Ascending aorta (tissue), 2 donors: ENCODE data around the gene MITF. TPM values are rescaled to one million over a fixed set of nuclear protein-coding genes. Genes with fewer than 3 reads are reported as not detected.

Experiments
- DNase-seq, 2 donors: peaks; one replicate each; pipeline ENCODE4 v3.0.0-alpha.2; 2019; ENCODE audit warnings: low spot score in 2 of 2
- H3K27ac ChIP-seq, 2 donors: fragments of 200-600 bp; sonication (generic); one replicate each; pipeline ENCODE4 v1.5.1; 2016 to 2017; ENCODE audit warnings: mild to moderate bottlenecking in 1 of 2
- H3K27me3 ChIP-seq: fragments of 200-600 bp; sonication (generic); one replicate; pipeline ENCODE4 v1.5.1; 2017
- H3K36me3 ChIP-seq, 2 donors: fragments of 200-600 bp; sonication (generic); one replicate each; pipeline ENCODE4 v1.5.1; 2016
- H3K4me1 ChIP-seq, 2 donors: fragments of 200-600 bp; sonication (generic); one replicate each; pipeline ENCODE4 v1.5.1; 2016 to 2017; ENCODE audit warnings: mild to moderate bottlenecking in 1 of 2
- H3K4me3 ChIP-seq, 2 donors: fragments of 200-600 bp; sonication (generic); one replicate each; pipeline ENCODE4 v1.5.1; 2016 to 2017; ENCODE audit warnings: mild to moderate bottlenecking in 1 of 2
- H3K9me3 ChIP-seq, 2 donors: fragments of 200-600 bp; sonication (generic); one replicate each; pipeline ENCODE4 v1.5.1; 2016
- CTCF ChIP-seq, 3 experiments: fragments of 200-600 bp in 2 of 3; fragments of 450-650 bp in 1 of 3; sonication (generic) in 2 of 3; IDR thresholded peaks; one replicate each; pipeline ENCODE4 v1.5.1; 2016 to 2019; ENCODE audit warnings: antibody characterized with exemption in 3 of 3, mild to moderate bottlenecking in 1 of 3, moderate library complexity in 1 of 3
- intact Hi-C: fragments of 100-400 bp; cut with DNase I; formaldehyde crosslinking; loops from one replicate; pipeline ENCODE4 v1.15.1; 2023
- total RNA-seq: library from RNA; depleted of rRNA; stranded (reverse); fragments of >200 nt; gene quantifications from one replicate; pipeline ENCODE4 v1.1.0, GENCODE V29; 2016

Gene MITF
- total RNA-seq, 1 donor from 2014 or later = 27.4 TPM

GRCh38 chr3:69976021-69976420 lies 236.8 kb downstream of the MITF start:
- intact Hi-C loops = no loop called here
- Histone ChIP-seq H3K36me3 (no peaks in the 10 kb centered on the region), H3K4me3 (no peak overlapping the region), H3K9me3 (peaks cover 5 to 20% of the 10 kb centered on the region in 2 donors), H3K4me1 (no peaks in the 10 kb centered on the region), H3K27ac (no peak overlapping the region), H3K27me3 (no peaks in the 10 kb centered on the region)
- TF ChIP-seq CTCF (IDR thresholded peaks at IDR 0.05) = no peak
- no peak for DNase-seq

- H3K4me1 ChIP-seq = no peaks in the 10 kb centered on the region
- H3K27me3 ChIP-seq = no peaks in the 10 kb centered on the region
- no peak for TF ChIP-seq CTCF (IDR thresholded peaks at IDR 0.05)
- H3K36me3 ChIP-seq = no peaks in the 10 kb centered on the region
- no peak overlapping the region for H3K27ac ChIP-seq
- DNase-seq = no peak
- no peak overlapping the region for H3K4me3 ChIP-seq
- intact Hi-C loops = no loop called here
- H3K9me3 ChIP-seq = peaks cover 0 to 6% of the 10 kb centered on the region in 2 donors
Observed at GRCh38 chr3:69983546-69984265, 244.4 kb downstream of the MITF start.

- no peak for DNase-seq
- no peaks in the 10 kb centered on the region for H3K27me3 ChIP-seq
- H3K9me3 ChIP-seq = no peaks in the 10 kb centered on the region
- H3K36me3 ChIP-seq = no peaks in the 10 kb centered on the region
- H3K4me3 ChIP-seq = no peak overlapping the region
- H3K27ac ChIP-seq = no peak overlapping the region
- H3K4me1 ChIP-seq = no peaks in the 10 kb centered on the region
- intact Hi-C loops = no loop called here
- TF ChIP-seq CTCF (IDR thresholded peaks at IDR 0.05) = no peak
Observed at GRCh38 chr3:69985266-69985665, 246.0 kb downstream of the MITF start.

GRCh38 chr3:69986419-69986818 lies 247.2 kb downstream of the MITF start:
- no peak for TF ChIP-seq CTCF (IDR thresholded peaks at IDR 0.05)
- Histone ChIP-seq H3K27me3 (no peaks in the 10 kb centered on the region), H3K4me3 (no peak overlapping the region), H3K4me1 (peaks cover 0 to 8% of the 10 kb centered on the region in 2 donors), H3K27ac (no peak overlapping the region), H3K9me3 (no peaks in the 10 kb centered on the region), H3K36me3 (no peaks in the 10 kb centered on the region)
- intact Hi-C loops = no loop called here
- DNase-seq = no peak

- Histone ChIP-seq H3K27ac (no peak overlapping the region), H3K9me3 (no peaks in the 10 kb centered on the region), H3K27me3 (no peaks in the 10 kb centered on the region), H3K4me3 (no peak overlapping the region), H3K36me3 (no peaks in the 10 kb centered on the region), H3K4me1 (peaks cover 0 to 20% of the 10 kb centered on the region in 2 donors)
- intact Hi-C loops = no loop called here
- no peak for DNase-seq
- no peak for TF ChIP-seq CTCF (IDR thresholded peaks at IDR 0.05)
Observed at GRCh38 chr3:69987833-69988232, 248.6 kb downstream of the MITF start.
